Measurements from ENCODE around the gene ELP4.

The ELP4 gene

GRCh38 chr11:31808721-31809540 is 299.4 kb downstream of the ELP4 start:
- in situ Hi-C loops (cut with MboI; ENCODE audit: low sequenced_read_pairs), result no loop called here

DNA sequence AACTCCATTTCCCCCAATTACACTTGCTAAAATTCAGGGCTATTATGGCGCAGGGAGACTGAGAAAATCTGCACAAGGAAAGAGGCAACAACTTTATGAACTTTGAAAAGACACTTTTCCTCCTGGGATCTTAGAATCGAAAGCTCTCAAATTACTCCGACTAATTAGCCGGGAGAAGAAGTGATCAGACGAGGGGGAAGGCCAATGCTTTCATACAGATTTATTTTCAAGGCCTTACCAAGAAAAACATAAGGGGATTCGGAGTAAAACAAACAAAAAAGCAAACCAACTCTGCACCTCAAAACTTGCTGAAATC is 299.9 kb downstream of the ELP4 start:
- in situ Hi-C loops (cut with MboI; ENCODE audit: low sequenced_read_pairs), result no loop called here

- in situ Hi-C loops (cut with MboI; ENCODE audit: low sequenced_read_pairs), result no loop called here
These were observed 300.6 kb downstream of the ELP4 start for GRCh38 chr11:31809857-31810778.

DNA sequence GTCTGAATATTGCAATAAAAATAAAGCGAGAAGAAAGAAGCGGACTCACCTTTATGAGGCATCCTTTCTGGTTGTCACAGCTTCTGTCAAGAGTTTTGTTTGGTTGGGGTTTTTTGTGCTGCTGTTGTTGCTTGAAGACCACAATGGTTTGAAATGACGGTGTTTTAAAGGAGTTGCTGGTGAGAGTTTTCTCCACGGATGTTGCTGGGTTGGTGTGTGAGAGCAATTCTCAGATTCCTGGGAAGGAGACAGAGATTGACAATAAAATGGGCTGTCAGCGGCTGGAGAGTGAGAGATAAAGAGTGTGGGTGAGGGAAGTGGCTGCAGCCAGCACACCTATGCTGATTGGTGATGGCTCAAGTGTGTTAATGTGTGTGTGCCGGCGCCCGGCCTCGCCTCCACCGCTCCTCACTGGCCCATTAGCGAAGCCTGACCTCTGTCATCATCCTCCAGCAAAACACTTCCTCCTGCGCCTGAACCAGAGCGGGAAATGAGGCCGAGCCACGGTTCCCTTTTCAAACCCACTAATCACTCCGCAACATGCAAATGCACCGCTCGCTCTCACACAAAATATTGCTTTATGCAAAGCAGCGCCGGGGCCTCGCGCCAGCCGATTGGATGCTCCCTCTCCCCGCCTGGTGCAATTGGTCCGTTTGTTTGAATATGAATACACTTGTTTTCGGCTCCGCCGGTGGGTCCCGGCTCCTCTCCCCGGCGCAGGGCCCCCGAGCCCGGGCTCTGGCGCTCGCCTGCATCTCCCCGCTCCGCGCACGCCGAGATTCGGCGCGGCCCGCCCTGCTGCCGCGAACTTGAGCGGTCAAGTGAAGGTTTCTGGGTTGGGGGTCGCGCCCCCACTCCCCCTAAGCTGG is 301.4 kb downstream of the ELP4 start, which contains the start of gene PAX6:
Gene PAX6 (minus strand): TSS at position 544 of the 869 bp plus-strand sequence. CDS start 4,911 bp downstream, outside the sequence.
- in situ Hi-C loops (cut with MboI; ENCODE audit: low sequenced_read_pairs), result no loop called here

- in situ Hi-C loops (cut with MboI; ENCODE audit: low sequenced_read_pairs), result no loop called here
These were observed 303.1 kb downstream of the ELP4 start for GRCh38 chr11:31812383-31813381.

DNA sequence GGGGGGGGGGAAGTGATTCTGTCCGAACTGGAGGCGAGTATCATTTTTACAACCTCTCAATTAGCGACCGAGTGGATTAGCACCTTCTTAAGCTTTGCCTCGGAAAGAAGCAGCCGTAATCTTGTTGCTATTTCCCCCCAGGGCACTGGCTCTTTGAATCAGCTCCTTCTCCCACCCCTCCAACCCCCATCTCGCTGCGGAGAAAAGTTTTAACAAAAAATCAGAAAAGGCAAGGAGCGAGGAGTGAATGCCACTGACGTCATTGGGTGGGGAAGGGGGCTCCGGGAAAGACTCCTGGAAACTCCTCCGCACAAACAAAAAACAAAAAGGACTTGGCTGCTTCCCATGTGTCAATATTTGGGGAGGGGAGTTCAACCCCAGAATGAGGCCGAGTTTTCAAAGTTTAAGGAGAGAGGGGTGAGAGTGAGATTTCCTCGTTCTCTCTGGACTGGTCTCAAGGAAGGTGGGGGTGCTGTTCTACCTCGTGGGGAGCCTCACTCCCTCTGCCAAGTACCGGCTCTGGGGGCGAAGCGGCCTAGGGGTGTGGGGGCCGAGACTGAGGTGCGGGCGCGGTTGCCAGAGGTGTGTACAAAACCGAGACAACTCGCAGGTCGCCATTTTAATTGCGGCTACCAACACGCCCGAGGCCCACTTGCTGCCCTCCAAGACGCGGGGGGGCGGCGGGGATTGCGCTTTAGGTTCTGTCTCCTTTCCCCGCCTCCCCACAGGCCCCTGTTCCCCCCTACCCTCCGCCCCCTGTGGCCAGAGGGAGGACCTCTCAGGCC is 304.0 kb downstream of the ELP4 start:
- in situ Hi-C loops (cut with MboI; ENCODE audit: low sequenced_read_pairs), result no loop called here

DNA sequence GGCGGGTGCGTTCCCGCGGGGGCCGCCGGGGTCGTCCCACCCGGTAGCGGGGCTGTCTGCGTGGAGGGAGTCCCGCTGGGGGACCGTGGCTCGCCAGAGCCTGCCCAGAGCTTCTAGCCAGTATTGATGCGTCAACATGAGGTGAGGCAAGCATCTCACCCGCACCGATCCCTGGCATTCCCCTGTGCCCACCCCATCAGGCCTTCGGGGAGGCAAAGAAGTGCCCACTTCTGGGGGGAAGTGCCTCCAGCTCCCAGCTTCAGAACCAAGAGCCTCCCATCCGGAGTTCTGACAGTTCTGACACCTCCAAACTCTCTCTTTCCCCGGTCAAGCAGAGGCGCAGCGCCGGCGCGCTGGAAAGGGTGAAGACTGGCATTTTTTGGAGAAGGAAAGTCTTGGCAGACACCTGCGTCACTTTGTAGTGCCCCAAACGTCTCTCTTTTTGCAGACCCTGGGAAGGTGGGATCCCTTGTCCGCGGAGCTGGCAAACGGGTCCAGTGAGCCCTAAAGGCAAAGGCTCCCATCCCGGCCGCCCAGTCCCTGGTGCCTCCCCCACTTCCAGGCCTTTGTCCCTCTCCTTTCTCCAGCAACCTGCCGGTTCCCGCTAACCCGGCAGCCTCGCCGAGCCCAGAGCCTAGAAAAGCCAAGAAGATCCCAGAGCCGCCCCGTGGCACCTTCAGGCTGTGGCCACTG is 304.8 kb downstream of the ELP4 start:
- in situ Hi-C loops (cut with MboI; ENCODE audit: low sequenced_read_pairs), result no loop called here

DNA sequence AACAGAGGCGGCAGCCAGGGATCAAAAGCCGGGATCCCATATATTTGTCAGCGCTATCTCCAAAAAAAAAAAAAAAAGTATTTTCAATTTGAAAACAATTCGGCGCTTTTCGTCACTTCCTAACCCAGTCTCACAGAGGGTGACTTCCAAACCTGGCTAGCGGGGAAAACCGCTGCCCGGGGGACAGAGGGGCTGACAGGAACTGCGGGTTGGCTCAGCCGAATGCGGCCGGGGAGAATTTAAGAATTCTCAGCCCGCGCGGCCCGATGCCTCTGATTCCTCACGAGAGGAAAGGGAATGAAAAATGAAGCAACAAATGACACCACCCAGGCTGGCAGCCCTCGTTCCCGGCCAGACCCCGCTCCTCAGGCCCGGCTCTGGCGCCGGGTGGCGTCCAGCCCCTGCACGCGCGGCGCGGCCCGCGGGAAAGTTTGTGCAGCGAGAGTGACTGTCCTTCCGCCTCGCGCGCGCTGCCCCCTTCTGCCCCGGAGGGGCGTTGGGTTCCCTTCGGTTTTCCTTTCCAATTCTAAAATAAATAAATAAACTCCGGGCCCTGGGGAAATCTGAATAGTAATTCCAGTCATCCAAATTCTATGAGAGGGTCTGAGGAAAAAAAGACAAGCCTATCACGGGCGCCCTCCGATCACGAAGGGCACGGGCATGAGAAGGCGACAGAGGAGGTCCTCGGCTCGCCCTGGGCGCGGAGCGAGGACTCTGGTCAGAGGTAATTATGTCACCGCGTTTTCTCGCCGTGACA is 306.3 kb downstream of the ELP4 start:
- in situ Hi-C loops (cut with MboI; ENCODE audit: low sequenced_read_pairs), result no loop called here

- in situ Hi-C loops (cut with MboI; ENCODE audit: low sequenced_read_pairs), result no loop called here
These were observed 307.0 kb downstream of the ELP4 start for GRCh38 chr11:31816468-31817053.

- in situ Hi-C loops (cut with MboI; ENCODE audit: low sequenced_read_pairs), result no loop called here
These were observed 307.6 kb downstream of the ELP4 start for GRCh38 chr11:31817054-31817620.

DNA sequence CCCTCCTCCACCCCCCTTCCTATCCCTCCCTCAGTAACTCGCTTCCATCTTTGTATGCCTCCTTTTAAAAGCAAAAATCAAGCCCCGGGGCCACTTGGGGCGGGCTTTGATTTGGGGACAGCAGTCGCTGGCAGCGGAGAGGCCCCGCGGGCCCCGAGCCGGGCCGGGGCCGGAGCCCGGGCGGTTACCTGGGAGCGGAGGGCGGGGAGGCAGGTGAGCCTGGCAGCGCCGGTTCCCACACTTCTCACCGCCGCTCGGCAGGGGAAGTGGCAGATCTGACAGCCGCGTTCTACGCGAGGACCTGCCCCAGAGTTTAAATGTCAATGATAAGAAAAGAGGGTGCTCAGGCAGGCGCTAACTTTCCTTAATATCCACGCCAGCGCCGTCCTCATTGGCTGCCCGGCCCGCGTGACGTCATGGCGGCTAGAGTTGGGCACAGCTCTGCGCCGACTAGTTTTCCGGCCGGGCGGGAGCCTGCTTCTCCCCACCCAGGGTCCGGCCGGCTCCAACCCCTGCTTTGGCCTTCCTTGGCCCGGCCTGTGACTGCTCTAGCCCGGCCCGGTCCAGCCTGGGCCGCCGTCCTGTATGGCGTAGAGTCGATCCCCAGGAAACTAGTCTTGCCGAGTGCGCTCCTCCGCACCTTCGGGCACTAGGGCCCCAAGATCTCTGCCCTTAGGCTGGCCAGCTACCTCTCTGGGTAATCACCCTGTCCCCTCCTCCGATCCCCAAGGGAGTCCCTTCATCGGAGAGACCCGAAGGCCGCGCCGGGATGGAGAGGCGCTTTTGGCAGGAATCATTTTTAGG is 308.3 kb downstream of the ELP4 start:
- in situ Hi-C loops (cut with MboI; ENCODE audit: low sequenced_read_pairs), result no loop called here

DNA sequence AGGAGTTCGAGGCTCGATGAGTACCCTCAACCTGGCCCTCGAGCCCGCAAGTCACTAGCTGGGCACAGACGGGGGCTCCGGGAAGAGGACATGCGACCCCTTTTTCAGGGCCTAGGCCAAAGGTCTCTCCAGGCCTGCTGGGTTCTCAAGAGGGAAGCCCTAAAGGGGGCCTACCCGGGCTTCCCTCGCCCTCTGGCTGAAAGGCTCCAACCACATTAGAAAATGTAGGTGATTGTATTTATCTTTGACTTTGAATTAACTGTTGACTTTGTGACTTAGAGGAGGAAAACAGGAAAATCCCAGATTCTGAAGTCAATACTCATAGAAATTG is 308.8 kb downstream of the ELP4 start:
- in situ Hi-C loops (cut with MboI; ENCODE audit: low sequenced_read_pairs), result no loop called here

DNA sequence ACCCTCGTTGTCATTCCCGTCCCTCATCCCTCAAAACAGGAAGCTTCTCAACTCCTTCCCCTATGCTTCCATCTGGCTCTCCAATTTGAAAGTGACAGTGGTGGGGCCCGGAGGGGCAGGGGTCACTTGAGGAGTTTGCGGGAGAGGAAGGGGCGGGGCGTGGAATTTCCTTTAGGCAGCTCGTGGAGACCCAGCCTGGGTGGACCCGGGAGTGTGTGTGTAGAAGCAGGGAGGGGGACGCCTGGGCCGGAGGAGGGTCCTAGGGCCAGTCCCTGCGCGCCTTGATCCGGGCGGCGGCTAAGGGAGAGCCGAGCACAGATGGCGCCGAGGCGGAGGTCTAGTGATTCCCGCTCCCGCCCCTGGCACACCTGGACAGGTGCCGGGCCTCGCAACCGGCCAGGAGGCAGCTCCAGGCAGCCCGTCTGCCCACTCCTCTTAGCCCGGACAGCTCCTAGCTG is 309.3 kb downstream of the ELP4 start:
- in situ Hi-C loops (cut with MboI; ENCODE audit: low sequenced_read_pairs), result no loop called here

DNA sequence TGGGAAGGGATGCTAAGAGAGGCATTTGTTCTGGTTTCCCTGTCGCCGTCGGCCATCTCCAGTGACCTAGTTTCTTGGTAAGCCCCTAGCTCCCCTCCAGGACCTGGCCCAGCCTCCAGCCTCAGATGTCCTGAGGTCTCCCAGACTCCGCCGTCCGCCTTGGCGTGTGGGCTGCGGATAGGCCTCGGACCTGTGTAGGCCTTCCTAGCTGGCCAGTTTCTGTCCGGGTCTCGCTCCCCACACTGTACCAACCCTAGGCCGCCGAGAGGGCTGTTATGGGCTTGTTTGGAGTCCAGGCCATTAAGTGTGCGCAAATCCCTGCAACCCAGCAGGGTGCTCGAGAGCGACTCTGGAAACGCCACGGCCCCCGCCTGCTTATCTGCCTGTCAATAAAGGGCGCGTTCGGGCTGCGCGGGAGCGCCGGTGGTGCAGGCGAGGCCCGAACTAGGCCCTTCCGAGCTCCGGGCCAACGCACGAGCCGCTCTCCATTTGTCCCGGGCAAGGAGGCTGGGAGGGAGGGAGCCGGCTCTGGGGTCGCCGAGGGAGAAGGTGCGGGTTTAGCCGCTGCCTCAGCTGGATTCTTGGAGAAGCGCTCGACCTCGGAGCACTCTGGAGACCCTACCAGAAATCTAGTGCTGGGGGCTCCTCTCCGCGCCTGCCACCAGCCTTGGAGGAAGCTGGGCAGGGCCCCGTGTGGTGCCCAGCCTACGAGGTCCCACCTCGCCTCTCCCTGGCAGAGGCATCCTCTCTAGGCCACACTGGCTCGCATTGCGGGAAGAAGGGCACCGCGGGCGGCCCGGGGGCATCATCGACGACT is 310.3 kb downstream of the ELP4 start:
- in situ Hi-C loops (cut with MboI; ENCODE audit: low sequenced_read_pairs), result no loop called here

- in situ Hi-C loops (cut with MboI; ENCODE audit: low sequenced_read_pairs), result no loop called here
These were observed 310.9 kb downstream of the ELP4 start for GRCh38 chr11:31820438-31820818.
